T-helper 9 cell (primary cell): ENCODE data around the gene ZFP36L2.
"Not testable (repeated sequence)": the region's sequence is repeated elsewhere in the genome, so short reads cannot be mapped to it uniquely, and the experiment has no call there.

ENCODE experiments used
- DNase-seq: peaks from one replicate; pipeline ENCODE4 v3.0.0-alpha.2; 2020

The ZFP36L2 gene

DNA sequence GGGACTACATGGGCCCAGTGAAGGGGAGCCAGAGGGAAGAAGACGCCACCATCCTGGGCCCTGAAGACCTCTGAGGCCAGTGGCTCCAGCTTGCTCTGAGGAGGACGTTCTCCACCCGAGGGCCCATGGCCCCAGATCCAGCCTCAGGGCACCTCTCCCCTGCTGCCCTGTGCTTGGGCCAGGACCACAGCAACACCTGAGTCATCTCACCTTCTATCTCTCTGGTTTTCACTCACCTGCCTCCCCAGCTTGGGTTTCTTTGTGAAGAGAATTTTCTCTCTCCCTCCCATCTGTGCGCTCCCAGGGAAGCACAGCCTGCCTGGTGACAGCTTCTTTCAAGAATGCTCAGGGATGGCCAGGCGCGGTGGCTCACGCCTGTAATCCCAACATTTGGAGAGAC, 19.8 kb downstream of the ZFP36L2 start:
- no peak for DNase-seq

DNA sequence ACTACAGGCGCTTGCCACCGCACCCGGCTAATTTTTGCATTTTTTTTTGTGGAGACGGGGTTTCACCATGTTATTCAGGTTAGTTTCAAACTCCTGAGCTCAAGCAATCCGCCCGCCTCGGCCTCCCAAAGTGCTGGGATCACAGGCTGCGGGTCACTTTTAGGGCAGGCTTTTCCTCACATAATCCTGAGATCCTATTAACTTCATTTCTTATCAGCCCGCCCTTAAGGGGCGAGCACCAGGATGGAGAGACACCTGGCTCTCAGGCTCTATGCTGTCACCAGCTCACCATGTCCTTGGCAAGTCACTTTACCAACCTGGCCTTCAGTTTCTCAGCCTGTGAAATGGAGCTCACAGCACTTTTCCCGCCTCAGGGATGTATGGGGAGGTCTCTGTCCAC, 23.0 kb downstream of the ZFP36L2 start:
- no peak for DNase-seq

DNA sequence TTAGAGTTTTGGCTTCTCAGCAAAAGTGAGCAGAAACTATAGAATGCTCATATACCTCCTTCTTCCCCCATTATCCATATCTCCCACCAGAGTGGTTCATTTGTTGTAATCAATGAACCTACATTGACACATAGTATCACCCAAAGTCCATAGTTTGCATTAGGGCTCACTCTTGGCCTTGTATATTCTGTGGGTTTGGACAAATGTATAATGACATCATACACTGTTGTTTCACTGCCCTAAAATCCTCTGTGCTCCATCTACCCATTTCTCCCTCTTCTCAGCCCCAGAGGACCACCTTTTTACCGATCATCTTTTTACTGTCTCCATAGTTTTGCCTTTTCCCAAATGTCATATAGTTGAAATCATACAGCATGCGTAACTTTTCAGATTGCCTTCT, 24.1 kb downstream of the ZFP36L2 start:
- DNase-seq, result no peak

DNA sequence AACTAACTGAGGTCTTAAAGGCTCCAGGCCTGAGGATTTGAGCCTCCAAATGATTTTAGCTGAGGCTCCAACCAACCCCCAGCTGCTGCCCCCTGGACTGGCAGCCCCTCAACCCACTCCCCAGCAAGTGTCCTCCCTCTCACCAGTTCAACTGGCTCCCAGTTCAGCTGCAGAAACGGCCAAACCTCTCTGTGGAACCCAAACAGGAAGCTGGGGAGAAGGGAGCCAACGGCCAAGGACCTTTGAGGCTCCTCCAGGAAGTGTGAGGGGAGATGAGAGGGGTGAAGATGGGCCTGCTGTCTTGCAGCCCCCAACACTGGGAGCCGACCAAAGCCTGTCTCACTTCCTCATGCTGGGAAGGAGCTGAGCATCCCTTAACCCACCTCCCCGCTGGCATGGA, 24.9 kb downstream of the ZFP36L2 start:
- DNase-seq, result no peak

DNA sequence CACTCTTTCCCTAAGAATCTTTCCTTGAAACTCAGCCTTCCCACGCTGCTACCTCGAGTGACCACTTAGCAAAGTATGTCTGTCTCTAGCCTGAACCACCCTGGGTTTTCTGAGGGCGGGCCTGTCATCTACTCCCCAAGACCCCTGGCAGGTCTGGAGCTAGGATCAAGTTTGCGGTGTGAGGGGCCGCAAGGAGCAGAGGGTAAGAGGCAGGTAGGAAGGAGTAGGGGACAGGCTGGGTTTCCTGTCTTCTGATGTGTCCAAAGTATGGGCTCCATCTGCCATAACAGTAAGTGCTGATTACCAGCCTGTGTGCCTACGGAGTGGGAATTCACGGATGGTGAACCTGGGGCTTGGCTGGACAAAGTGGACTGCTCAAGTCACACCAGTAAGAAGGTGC, 25.4 kb downstream of the ZFP36L2 start:
- DNase-seq, result no peak

DNA sequence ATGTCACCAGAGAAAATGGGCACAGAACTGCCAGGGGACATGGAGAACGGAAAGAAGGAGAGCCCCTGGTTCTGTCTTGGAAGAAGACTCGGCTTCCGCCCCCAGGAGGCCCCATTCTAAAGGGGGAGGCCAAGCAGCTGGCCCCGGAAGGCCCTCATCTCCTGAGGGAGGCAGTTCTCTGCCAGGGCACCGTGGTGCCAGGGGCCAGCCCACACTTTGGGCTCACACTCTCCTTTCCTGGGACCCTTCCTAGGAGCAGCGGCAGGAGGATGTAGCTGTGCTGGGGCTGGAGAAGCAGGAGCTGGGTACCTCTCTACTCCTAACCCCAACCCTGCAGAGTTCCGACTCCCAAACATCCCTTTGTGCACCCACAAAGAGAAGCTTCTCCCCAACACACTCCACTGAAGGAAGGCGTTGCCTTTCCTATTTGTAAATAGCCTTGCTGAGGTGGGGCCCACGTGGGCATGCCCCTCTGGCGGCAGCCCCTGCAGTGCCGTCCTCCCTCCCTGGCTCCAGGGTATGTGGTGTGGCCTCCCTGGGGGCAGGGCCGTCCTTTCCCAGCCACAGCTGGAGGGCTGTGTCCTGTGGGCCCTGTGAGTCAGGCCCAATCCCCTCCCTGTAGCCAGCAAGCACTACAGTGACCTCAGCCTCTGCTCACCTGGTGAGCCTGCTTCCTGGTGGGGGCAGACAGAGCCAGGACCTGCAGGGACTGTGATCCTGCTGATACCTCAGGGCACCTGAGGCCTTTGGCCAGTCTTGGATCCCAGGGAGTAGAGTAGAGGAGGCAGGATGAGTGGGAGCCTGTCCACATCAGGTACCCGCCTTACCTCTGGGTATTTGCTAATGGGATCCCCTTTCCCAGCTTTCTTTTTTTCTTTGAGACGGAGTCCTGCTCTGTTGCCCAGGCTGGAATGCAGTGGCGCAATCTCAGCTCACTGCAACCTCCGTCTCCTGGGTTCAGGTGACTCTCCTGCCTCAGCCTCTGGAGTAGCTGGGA, 26.6 kb downstream of the ZFP36L2 start:
- no peak for DNase-seq

DNA sequence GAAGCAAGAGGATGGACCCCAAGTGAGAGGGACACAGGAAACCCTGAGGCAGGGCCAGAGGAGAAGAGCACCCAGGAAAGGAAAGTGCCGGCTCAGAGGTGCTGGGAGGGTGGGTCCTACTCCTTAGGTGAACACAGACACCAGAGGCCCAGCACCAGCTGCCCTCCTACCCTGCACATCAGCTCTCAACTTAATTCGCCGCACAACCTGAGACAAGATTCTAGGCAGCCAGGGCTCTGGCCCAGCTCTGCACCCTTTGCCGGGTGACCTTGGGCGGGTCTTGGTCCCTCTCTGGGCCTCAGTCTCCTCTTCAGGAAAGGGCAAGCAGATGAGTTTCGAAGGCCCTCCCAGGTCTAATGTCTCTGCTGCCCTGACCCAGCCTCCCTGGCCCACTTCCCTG, 28.1 kb downstream of the ZFP36L2 start:
- no peak for DNase-seq

DNA sequence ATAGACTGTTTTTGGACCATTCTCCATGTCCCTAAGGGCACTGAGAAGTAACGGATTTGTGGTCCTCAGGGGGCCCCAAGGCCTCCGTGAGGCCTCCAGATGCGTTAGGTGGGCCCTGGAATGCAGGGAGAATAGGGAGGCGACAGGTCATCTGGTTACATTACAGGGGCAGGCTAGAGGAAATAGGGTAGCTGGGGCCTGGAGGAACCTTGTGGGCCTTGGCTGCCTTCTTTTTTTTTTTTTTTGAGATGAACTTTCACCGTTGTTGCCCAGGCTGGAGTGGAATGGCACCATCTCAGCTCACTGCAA, 28.9 kb downstream of the ZFP36L2 start:
- no peak for DNase-seq

DNA sequence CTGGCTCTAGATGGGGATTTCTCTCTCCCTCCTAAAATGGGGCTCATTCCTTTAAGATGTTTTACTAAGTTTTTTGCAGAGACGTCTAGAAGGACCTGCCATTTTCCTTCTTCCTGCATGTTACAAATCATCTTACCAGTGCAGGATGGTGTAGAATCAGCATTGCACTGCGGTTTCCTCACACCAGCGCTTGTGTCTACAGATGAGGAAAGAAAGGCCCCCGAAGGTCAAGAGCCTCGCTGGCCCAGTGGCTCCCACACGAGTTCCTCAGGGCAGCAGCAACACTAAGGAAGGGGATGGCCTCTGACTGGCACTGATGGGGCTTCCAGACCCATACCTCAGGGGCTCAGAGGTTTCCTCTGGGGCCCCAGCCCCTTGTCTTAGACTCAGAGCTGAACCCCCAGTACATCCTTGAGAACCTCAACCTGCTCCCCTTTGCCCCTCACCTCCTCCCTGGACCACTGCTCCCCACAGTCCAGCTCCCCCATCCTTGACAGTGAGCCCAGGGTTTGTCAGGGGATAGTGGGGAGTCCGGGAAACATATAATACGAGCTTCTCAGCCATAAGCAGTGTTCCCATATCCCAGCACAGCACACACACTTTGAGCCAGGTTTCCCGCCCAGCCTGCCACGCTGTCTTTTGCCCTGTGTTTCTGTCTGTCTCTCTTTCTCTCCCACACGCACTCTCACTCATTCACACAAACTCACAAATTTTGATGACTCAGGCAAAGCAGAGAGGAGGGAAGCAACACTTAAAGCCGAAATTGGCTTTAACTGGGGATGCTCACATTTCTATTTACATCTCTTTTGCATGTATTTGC, 29.4 kb downstream of the ZFP36L2 start:
- DNase-seq, result no peak

DNA sequence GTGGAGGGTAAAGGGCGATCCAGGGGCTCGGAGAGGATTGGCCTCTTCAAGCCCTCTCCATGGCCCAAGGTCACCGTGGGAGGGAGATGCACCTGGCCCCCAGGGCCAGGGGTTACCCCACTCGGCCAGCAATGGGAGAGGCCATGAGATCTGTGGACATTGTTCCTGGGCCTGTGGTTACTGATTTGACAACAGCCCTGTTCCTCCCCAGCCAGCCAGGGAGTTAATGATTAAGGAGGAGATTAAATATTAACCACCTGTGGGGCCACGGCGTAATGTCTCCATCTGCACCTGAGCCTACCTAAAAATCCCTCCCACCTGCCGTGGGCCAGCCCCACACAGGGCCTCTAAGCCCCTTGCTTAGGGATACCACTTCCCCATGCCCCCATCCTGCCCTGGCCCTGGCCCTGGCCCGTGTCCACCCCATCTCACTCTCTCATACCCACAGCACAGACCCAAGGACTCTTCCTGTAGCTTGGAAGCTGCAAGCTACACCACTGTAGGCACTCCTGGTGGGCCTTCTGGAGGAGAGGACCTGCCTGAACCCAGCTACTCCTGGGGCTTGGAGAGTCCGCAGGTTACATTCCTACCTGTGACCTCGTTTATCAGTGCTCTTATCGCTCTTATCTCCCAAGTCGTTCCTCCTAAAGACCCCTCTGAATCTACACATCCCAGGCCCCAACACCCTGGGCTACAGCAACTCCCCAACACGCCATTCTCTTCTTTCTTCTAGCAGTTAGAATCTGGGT, 32.1 kb downstream of the ZFP36L2 start:
- no peak for DNase-seq

DNA sequence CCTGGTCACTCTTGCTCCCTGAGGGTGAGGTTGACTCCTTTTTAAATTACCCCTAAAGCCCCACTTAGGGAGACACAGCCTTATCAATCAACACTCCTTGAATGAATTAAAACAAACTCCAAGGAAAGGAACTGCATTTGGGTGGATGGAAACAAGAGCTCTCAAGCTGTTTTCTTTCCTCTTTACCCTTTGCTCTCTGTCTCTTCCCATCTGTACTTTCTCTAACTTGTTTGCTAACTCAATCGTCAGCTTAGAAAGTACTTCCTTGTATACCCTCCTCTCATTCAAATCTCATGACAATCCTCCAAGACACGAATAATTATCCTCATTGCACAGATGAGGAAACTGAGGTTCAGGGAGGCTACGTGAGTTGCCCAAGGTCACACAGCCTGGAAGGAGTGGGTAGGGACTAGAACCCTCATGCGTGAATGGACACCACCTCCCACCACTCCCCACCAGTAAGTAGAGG, 32.7 kb downstream of the ZFP36L2 start:
- DNase-seq, result no peak

DNA sequence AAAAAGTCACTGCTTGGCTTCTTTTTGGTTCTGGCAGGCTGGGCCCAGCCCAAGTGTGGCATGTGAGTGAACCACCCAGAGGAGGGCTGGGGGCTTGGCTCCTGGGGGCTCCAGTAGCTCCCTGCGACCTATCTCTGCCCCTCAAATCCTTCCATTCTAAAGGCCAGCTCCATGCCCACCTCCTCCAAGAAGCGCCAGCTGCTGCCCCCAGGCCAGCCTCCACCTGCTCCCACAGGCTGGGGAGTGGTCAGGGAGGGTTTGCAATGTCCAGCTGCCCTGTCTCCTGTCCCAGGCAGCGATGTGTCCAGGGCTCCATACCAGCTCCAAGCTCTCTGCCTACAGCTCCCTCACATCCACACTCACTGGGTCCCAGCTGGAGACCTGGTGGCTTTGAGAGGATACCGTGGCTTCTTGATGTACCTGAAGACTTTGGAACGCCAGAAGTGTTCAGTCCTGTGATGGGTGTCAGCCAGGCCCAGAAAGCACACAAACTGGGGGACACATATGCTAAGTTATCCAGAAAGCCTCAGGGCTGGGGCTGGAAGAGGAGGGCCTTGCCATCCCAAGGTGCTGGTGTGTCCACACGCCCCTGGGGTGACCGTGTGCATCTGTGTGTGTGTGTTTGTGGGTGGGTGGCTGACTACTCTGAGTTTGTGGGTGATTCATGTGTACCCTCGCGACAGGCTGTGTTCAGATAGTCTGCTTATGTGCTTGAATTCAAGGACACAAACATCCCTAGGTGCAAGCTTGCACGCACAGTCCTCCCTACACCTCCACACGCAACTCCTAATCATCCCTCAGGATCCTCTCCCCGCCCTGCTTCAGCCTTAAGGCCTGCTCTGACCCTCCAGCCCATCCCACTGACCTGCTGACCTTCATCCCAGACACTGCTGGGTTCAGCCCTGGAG, 33.4 kb downstream of the ZFP36L2 start:
- DNase-seq, result no peak

DNA sequence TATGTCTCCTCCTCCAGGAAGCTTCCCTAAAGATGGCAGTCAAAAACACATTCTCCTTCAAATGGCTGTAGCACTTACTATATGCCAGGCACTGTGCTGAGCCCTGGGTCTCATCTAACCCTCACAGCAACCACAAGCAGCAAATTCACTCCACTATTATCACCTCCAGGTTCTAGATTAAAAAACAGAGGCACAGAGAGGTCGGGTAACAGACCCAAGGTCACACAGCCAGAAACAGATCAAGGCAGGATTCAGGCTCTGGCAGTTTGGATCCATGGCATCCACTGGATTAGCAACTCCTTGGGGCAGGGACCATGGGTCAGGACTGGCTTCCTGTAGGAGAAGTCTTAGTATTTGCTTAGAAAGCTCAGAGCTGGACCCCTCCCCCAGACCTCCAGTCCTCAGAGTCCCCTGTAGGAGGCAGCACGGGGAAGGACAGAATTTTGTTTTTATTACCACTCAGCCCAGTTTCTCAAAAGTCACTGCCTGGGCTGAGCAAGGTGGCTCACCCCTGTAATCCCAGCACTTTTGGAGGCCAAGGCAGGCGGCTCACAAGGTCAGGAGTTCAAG, 34.4 kb downstream of the ZFP36L2 start:
- DNase-seq, result no peak

DNA sequence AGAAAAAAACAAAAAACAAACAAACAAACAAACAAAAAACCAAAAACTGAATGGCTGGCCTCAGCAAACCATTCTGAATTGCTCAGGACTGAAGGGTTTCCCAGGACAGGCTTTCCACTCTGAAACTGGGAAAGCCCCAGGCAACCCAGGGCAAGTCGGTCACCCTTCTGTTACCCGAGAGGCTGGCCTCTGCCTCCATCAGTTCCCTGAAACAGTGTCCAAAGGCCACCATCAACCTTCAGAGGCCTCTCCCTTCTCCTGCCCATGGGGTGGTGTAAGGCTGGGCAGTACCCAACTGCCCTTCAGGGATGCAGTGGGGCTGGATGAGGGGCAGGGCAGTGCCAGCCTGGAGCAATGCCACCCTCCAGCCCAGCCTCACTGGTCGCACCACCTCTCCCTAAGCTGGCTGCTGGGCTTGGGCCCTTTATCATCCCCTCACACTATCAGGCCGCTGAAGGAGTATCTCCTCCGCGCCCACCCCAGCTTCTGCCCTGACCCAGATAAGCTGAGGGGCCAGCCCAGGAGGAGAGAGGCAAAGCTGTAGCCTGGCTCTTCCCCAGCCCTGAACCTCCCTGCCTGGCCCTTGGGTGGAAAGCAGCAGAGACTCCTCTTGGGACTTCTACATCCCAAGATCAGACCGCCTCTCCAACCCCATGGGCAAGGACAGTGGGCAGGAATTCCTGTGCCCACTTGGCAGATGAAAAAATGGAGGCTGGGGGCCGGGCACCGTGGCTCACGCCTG, 35.9 kb downstream of the ZFP36L2 start:
- DNase-seq, result no peak

DNA sequence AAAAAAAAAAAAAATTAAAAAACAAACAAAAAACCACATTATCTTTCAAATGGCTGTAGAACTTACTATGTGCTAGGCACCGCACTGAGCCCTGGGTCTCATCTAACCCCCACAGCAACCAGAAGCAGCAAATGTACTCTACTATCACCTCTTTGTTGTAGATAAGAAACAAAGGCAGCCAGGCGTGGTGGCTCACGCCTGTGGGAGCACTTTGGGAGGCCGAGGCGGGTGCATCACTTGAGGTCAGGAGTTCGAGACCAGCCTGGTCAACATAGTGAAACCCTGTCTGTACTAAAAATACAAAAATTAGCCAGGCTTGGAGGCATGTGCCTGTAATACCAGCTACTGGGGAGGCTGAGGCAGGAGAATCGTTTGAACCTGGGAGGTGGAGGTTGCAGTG, 36.5 kb downstream of the ZFP36L2 start:
- not testable (repeated sequence) for DNase-seq

DNA sequence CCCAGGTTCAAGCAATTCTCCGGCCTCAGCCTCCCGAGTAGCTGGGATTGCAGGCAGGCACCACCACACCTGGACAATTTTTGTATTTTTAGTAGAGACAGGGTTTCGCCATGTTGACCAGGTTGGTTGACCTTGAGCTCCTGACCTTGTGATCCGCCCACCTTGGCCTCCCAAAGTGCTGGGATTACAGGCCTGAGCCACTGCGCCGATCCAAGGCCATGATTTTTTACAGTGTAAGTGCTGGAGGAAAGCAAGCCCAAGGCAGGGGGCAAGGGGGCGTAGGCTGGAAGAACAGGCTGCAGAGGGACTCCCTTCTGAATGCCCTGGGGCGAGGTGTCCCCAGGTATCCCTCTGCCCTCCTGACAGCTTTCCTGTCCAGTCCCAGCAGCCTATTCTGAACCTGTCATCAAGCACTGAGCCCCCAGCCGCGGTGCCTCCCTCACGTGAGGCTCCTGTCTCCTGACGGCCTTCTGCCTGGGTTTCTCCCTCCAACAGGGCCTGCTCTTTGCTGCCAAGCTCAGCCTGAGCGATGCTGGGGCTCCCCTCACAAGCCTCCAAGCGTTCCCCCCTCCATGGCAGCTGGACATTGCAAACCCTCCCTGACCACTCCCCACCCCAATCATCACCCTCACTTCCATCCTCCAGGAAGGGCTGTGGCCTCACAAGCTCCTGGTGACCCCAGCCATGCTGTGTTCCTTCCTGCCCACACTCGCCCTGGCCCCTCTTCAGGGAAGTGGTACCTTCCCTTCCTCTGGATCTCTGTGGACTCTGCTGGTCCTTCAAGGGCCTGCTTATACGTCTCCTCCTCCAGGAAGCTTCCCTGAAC, 37.6 kb downstream of the ZFP36L2 start:
- no peak for DNase-seq

DNA sequence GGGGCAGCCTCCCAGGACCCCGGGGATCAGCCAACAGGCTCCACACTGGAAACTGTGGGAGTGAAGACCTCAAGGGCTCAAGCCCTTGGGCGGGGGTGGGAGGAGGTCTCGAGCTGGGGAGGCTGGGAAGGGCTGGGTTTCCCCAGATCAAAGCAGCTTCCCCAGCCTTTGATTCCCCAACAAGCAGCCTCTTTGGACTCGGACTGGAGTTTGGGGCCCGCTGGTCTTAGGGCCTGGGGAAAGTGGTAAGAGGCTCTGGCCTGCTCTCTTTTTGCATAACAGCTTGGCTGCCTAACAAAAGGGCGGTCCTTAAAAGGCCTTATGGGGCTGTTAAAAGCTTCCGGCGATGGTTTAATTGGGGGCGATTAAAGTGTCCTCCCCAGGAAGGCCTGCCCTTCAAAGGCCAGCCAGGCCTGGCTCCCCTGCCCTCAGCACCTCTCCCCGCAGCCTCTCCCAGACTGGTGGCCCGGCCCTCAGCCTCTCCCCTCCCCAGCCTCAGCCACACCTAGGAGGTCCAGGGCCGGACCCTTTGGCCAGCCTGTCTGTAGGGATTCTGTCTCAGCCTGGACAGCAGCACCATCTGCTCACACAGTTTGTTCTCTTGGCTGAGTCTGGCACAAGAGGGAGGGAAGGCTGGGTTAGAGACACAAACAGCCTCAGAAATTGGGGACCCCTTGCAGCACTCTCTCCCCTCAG, 39.6 kb downstream of the ZFP36L2 start:
- no peak for DNase-seq

DNA sequence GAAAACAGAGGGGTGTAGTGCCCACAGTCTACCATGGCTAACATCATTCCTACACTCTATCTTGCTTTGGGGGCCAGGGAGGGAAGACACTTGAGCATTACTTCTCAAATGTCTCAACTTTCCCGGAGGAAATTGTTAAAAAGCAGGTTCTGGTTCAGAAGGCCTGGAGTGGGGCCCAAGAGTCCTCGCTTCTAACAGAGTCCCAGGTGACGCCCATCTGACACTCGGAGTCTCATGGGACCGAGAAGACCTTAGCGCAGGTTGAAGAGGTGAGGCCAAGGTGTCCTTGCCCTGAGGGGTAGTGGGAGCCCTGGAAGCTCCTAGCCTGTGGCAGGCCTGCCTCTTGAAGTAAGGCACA, 40.1 kb downstream of the ZFP36L2 start:
- DNase-seq, result no peak

DNA sequence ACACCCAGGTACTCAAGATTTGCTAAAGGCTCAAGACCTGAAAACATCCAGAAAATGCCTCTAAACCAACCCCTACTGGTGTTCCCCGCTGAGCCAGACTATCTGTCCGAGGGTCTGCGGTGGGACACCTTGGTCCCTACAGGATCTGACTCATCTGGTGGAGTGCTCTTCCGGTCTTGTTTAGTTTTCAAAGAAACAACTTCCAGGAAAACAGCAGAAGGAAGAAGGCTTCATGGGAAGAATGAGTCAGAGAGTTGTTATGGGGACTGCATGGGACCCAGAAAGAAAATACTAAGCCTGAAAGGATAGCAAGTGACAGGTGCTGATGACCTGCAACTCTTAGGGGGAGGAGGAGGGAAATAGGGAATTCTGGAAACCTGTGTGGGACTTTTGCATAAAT, 41.3 kb downstream of the ZFP36L2 start:
- no peak for DNase-seq
